ENCODE results near the gene NGEF. TPM values are rescaled to one million over a fixed set of nuclear protein-coding genes. Genes with fewer than 3 reads are reported as not detected.

The NGEF gene, protein sequence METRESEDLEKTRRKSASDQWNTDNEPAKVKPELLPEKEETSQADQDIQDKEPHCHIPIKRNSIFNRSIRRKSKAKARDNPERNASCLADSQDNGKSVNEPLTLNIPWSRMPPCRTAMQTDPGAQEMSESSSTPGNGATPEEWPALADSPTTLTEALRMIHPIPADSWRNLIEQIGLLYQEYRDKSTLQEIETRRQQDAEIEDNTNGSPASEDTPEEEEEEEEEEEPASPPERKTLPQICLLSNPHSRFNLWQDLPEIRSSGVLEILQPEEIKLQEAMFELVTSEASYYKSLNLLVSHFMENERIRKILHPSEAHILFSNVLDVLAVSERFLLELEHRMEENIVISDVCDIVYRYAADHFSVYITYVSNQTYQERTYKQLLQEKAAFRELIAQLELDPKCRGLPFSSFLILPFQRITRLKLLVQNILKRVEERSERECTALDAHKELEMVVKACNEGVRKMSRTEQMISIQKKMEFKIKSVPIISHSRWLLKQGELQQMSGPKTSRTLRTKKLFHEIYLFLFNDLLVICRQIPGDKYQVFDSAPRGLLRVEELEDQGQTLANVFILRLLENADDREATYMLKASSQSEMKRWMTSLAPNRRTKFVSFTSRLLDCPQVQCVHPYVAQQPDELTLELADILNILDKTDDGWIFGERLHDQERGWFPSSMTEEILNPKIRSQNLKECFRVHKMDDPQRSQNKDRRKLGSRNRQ
- 3.2 and 5.8 TPM in 2 replicates for total RNA-seq

GRCh38 chr2:233013027-233013461 lies at the start of gene NGEF:
Gene NGEF, minus strand, starts transcription at chr2:233013256. Its CDS starts 38,366 bp downstream, at chr2:232974890.

DNA sequence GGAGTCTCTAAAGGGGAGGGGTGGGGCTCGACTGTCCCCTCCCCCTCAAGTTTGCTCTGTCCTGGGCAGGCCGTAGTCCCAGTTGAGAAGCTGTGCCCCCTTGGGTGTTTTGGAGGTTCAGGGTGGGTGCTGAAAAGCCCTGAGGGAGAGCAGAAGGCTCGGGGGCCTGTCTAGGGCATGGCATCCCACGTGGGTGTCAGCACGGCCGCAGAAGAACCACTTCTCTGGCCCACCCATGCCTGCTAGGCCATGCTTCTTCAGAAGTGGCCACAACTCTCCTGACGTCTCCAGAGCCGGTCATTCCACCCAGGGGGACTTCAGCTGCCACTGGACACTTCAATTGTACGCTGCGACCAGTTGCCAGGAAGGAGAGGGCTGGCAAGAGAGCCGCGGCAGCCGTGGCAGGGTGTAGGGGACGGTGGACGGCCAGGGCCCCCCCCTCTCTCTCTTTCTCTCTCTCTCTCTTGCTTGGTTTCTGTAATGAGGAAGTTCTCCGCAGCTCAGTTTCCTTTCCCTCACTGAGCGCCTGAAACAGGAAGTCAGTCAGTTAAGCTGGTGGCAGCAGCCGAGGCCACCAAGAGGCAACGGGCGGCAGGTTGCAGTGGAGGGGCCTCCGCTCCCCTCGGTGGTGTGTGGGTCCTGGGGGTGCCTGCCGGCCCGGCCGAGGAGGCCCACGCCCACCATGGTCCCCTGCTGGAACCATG lies 46.9 kb upstream of the NGEF start, which contains the start of gene INPP5D:
Gene INPP5D, plus strand, starts transcription at position 546 of the 704 bp plus-strand sequence. Its CDS starts 137 bp downstream, at position 683.

DNA sequence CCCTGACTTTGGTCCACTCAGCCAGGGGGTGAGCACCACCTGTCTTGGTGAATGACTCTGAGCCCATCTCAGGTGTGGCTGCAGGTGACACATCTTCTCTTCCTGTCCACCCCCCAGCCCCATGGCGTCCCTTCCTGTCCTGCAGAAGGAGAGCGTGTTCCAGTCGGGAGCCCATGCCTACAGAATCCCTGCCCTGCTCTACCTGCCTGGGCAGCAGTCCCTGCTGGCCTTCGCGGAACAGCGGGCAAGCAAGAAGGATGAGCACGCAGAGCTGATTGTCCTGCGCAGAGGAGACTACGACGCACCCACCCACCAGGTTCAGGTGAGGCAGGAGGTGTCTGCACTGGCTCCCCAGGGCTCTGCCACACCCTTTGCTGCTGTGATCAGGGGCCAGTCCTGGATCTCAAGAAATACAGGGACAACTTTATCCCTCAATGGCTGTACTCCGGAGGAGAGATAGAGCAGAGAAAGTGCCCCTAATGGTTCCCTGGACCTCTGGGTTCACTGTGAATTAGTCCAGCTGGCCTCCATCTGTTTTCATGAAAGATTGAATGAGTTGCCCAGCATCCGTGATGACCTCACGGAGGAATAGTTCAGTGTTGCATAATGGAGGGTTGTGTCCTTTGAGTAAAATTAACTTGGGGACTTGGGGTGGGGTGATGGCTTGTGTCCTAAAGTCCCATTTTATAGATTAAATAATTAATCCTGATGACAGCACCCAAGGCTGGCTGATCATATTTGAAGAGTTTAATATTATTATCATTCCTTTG lies 19.7 kb upstream of the NGEF start, which contains the start of gene NEU2:
Gene NEU2, plus strand, starts transcription at position 122 of the 770 bp plus-strand sequence. Its CDS starts 0 bp downstream, at position 122.

DNA sequence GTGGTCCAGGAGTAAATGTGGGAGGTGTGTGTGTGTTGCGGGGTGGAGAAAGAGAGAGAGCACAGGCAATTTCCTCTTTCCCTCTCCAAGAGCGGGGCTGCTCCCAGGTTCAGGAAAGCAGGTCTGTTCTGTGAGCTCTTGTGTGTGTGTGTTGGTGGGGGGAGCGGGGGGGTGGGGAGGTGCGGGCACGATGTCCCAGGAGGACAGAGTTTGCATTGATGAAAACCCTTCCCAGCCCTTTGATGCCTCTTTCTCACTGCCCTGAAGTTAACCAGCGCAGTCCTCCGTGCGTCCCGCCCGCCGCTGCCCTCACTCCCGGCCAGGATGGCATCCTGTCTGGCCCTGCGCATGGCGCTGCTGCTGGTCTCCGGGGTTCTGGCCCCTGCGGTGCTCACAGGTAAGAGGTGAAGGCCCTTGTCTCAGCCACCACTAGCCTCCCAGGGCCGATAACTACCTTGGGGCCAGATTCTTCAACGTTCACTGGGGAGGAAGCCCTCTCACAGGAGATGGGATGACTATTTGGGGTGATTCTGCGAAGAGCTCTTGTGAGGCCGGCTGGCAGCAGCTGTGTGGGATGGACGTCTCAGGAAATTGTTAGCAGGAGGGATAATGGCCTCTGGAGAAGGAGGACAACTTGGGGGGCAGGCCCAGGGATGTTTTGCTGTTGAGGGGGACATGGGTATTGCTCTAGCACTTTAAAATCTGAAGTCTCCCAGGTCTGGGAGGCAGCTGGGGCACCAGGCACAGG lies 142.9 kb downstream of the NGEF start, which contains the start of gene SNORC:
Gene SNORC, plus strand, starts transcription at position 247 of the 748 bp plus-strand sequence. Its CDS starts 78 bp downstream, at position 325.

Other genes starting within 250 kb of the NGEF start
- gene KCNJ13, start 236.7 kb downstream of the NGEF start, total RNA-seq = not detected in 2 replicates
- under 0.01 and 0.18 TPM in 2 replicates for gene SNORC, start 143.0 kb downstream of the NGEF start, total RNA-seq
- gene NEU2, start 19.4 kb upstream of the NGEF start, total RNA-seq = not detected in 2 replicates
- gene INPP5D, start 47.1 kb upstream of the NGEF start, total RNA-seq = 0.29 and 0.53 TPM in 2 replicates
- 17.0 and 20.9 TPM in 2 replicates for gene ATG16L1, start 238.4 kb upstream of the NGEF start, total RNA-seq